NCI-H2196 treated with DMSO at 0.1 percent for 48 hours (cell line): ENCODE results near the gene ZBTB17.

Experiments used
- DNase-seq: peaks from one replicate; lab custom pipeline; 2025; ENCODE audit not compliant: unreplicated experiment; lab: John Stamatoyannopoulos, UW

ZBTB17 gene

DNA sequence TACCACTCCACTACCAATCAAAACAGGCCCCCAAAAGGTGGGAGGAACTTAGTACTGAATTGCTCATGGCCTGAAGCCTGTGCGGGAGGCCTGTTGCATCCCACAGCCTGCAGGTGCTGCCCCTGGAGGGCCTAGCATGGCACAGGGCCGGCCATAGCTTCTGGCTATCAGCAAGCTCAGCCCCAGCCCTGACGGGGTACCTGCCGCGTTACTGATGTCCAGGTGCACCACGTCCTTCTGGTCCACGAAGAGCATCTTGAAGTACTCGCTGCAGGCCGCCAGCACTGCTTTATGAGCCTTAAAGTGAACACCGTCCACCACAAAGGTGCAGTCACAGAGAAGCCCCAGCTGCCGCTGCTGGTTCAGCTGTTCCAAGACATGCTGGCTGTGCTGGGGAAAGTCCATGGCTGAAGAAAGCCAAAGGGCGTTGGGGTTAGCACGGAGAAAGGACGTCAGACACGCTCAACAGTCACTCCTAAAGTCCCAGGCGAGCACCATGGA is 27.8 kb downstream of the ZBTB17 start:
- no peak for DNase-seq

GRCh38 chr1:15947382-15948090 is 28.4 kb downstream of the ZBTB17 start:
- DNase-seq: no peak

- DNase-seq: no peak
These were observed 29.1 kb downstream of the ZBTB17 start for GRCh38 chr1:15946571-15947381.

- no peak for DNase-seq
These were observed 30.0 kb downstream of the ZBTB17 start for GRCh38 chr1:15945832-15946448.

DNA sequence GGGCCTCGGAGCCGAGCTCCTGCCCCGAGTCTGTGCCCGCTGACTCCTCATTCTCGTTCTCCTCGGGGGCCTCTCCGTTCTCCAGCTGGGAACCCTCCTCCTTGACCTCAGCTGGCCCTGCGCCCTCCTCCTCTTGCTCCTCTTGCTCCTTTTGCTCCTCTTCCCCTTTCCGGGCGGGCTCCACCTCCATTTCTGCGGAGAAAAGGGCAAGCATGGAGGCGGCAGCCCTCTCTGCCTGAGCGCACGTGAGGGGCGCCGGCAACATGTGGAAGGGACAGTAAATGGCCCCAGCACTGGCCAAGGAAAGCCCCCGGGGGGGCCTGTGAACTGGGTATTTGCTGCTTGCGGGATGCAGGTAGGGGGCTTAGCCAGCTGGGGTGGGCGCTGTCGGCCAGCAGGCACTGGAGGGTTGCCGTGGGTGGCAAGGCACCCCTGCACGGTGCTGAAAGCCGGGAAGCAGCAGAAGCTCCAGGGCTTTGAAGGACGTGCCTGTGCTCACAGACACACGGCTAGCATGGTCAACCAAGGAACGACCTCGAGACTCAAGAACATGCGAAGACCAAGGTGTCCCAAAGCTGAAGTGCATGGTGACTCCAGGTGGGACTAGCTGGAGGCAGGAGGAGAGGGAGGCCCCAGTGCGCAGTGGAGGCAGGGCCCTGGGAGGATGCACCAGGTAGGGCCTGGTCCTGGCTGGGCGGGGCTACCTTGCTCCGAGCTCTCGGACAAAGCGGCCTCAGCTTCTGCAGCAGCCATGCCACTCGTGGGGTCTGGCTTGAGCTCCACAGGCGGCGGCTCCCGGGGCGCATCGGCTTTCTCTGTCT is 30.7 kb downstream of the ZBTB17 start:
- no peak for DNase-seq

- no peak for DNase-seq
These were observed 31.4 kb downstream of the ZBTB17 start for GRCh38 chr1:15944308-15945010.

DNA sequence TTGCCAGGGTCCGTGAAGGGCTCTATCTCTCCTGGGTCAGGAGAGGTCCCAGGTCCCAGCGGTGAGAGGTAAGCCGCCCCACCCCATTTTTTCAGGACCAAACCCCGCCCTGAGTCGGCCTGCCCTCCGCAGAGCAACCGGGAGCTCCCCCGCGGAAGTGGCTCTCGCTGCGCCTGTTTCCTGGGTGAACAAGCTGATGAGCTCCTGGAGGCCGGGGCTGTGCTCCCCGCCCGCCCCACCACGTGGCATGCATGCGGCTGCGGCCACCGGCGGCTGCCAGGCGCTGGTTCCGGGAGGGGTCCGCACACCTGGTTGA is 32.0 kb downstream of the ZBTB17 start:
- DNase-seq: no peak

DNA sequence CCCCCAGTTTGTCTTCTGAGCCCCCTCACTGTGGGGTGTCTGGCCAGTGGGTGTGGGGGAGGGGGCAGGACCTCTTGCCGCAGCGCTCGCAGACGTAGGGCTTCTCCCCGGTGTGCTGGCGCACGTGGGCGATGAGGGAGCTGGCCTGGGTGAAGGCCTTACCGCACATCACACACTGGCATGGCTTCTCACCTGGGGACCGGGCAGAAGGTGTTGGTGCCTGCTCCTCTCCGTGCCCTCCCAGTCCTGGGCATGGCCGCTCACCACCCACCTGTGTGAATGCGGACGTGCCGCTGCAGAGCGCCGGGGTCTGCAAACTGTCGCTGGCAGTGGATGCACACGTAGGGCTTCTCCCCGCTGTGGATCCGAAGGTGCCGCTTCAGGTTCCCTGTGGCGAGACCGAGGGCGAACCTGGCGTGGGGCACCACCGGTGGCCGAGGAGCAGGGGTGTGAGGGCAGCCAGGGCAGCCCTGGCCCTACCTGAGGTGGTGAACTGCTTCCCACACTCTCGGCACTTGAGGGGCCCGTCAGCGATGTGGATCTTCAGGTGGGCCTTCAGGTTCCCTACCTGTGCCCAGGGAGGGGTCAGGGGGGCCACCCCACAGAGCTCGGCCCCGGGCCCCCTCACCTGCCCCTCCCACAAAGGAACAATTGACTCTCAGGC is 32.4 kb downstream of the ZBTB17 start:
- no peak for DNase-seq

GRCh38 chr1:15942661-15943327 is 33.1 kb downstream of the ZBTB17 start:
- no peak for DNase-seq

DNA sequence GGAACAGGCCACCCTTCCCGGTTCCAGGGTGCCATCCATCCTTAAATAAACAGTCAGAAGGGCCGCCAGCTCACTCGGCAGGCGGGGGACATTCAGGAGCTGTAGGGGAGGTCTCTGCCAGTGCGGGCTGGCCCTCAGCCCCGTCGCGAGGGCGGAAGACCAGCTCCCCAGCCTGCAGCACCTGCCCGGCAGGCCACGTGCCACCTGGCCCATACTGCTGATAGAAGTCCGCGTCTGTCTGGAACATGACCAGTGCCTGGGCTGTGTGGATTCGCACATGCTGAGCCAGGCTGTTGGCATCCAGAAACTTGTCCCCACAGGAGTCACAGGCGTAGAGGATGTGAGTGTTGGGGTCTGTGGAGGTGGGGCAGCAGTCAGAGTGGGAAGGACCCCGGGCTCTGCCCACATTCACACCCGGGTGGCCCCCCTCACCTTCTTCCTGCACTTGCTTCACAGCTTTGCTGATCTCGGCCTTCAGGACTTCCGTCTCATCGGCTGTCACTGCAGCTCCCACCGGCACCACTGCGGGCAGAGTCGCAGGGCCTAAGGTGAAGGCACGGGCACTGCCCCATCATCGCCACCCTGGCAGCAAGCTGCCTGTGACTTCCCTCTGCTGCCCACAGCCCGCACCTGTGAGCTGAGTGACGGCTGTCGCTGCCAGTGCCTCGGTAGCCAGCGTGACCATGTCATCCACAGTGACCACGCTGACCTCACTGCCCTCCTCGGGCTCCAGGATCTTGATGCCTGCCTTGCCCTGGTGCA is 33.8 kb downstream of the ZBTB17 start:
- DNase-seq: no peak

DNA sequence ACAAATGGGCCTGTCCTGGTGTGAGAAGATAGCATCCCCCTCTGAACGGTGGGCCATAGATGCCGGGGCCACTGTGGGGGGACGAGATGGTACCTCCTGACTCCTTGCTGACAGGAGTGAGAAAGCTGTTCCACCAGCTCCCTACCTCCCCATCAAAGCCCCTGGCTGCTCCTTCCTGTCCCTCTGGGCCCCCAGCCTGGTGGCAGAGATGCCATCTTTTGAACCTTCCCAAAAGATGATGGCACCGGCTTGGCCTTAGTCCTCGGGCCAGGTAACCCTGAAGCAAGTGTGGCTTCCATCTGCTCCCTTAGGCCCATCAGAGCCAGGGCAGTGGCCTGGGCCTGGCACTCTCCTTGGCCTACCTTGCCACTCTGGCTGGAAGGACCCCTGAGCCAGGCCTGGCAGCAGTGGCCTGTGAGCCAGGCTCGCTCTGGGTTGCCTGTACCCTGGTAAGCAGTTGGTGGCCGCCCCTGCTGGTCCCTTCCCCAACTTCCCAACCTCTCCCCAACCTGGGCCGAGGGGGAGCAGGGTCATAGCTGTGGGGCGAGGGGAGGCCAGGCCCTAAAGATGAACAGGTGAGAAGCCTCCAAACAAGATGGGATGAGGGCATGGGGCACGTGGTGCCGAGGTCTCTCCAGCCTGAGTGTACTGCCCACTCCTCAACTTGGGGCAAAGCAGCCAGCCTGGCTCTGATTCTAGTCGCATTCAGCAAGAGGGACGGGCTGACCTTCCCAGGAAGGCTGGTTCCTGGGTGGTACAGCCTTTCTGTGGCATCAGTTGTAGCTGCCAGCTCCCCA is 34.7 kb downstream of the ZBTB17 start:
- no peak for DNase-seq

- no peak for DNase-seq
These were observed 35.5 kb downstream of the ZBTB17 start for GRCh38 chr1:15940110-15941043.

GRCh38 chr1:15939181-15940109 is 36.5 kb downstream of the ZBTB17 start:
- DNase-seq: peak; percentile 26

DNA sequence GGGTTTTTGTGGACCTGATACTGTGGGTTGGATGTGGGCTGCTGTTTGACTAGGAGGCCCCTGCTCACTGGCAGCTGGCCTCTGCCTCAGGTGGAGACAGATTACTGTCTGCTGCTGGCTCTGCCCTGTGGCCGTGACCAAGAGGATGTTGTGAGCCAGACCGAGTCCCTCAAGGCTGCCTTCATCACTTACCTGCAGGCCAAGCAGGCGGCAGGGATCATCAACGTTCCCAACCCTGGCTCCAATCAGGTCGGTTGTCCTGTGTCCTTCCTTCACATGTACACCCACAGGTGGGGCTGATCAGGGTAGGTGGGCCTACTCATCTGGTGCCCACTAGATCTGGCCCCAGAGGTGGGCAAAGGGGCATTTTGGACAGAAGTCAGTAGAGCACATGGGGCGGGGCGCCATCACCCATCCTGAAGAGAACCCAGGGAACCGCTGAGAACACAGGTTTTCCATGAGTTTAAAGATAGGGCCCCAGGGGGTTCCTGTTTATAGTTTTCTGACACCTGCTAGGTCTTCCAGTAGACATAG is 37.2 kb downstream of the ZBTB17 start:
- DNase-seq: no peak

DNA sequence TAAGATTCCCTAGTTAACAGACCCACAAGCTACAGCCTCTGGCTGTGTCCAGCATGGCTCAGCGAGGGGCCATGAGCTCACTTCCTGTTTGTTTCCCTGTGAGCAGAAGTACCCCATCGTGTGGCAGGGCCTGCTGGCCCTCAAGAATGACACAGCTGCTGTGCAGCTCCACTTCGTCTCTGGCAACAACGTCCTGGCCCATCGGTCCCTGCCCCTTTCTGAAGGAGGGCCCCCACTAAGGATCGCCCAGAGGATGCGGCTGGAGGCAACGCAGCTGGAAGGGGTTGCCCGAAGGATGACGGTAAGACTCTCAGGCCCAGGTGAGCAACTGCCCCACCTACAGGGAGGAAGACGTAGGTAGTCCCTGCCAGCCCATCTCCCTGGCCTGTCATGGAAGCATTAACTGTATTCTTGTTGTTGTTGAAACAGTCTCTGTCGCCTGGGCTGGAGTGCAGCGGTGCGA is 38.2 kb downstream of the ZBTB17 start:
- no peak for DNase-seq
